SK-N-SH (cell line): ENCODE results near the gene CBLN3.

Experiments
- GABPA ChIP-seq: IDR thresholded peaks from 2 replicates; pipeline ENCODE4 v1.4.0; 2012; ENCODE audit warnings: low read depth, mild to moderate bottlenecking
- USF2 ChIP-seq: fragments of 150-350 bp; IDR thresholded peaks from 2 replicates; pipeline ENCODE4 v1.6.1; 2017; ENCODE audit warnings: antibody characterized with exemption, low read length, low read depth, borderline replicate concordance
- TF ChIP-seq, protein P1 (sequence below): fragments of 200-600 bp; sonication (generic); IDR thresholded peaks from 2 replicates; pipeline ENCODE4 v1.6.1; 2017; ENCODE audit warnings: antibody characterized with exemption, mild to moderate bottlenecking, moderate library complexity

DNA sequence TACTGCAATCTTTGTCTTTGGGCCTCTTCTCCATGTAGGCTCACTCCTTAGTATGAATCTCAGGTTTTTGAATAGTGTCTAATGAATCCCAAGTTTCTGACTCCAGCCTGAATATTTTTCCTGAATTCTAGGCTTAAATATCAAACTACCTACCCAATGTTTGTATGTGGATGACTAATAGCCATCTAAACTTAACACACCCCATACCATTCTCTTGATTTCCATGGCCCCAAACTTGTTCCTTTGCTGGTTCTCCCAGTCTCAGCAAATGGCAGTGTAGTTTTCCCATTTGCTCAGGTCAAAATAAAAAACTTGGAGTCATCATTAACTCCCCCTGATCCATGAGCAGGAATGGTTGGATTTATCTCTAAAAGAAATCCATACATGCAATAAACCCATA, 31.9 kb upstream of the CBLN3 start:
- TF ChIP-seq GABPA (no peak), USF2 (no peak)
- TF ChIP-seq, protein P1, sequence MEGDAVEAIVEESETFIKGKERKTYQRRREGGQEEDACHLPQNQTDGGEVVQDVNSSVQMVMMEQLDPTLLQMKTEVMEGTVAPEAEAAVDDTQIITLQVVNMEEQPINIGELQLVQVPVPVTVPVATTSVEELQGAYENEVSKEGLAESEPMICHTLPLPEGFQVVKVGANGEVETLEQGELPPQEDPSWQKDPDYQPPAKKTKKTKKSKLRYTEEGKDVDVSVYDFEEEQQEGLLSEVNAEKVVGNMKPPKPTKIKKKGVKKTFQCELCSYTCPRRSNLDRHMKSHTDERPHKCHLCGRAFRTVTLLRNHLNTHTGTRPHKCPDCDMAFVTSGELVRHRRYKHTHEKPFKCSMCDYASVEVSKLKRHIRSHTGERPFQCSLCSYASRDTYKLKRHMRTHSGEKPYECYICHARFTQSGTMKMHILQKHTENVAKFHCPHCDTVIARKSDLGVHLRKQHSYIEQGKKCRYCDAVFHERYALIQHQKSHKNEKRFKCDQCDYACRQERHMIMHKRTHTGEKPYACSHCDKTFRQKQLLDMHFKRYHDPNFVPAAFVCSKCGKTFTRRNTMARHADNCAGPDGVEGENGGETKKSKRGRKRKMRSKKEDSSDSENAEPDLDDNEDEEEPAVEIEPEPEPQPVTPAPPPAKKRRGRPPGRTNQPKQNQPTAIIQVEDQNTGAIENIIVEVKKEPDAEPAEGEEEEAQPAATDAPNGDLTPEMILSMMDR, result no peak
